ENCODE data around the gene SEMA3B.
"Not testable (repeated sequence)": the region's sequence is repeated elsewhere in the genome, so short reads cannot be mapped to it uniquely, and the experiment has no call there.

SEMA3B gene

DNA sequence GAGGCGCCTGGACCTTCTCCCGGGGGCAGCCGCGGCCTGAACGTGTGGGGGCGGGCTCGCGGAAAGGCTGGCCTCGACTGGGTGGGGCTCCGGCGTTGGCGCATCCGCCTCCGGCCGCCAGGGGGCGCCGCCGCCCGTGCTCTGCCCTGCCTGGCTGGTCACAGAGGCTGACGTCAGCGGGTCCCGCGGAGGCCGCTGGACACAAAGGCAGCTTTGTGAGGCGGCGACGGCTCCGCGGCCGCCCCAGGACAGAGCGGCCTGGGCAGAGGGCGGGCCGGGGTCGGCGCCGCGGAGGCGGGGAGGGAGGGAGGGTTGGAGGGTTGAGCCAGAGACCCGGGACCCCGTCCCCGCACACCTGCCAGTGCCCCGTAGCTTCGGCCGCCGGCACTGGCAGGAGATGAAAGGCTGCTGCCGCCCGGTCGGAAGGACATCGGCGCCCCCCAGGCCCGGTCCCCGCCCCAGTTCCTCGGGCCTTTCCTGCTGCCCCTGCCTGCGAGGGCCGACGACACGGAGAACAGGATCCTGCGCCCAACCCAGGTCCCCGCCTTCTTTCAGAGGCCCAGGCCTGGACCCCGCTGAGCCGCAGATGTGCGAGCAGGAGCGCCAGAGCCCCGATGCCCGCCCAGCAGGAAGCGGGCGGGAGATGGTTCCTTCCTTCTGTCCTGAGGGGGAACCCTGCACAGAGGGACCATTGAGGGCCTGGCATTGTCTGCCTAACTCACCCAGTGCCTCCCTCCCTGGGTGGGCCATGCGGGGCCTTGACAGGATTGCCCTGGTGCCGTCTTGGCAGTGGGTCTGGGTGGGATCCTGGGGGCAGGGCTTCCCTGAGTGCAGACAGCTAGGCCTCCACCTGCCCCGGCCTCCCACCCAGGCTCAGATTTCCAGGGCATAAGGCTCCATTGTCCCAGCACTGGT, 8.7 kb upstream of the SEMA3B start:
- Histone ChIP-seq H3K9ac (ENCODE audit: low read depth, low read length) (peak overlapping the region; percentile 84), H3K4me3 (ENCODE audit: low read length) (peak overlapping the region; percentile 48), H3K9me3 (ENCODE audit: insufficient read depth, low read depth, low read length) (no peaks in the 10 kb centered on the region), H3K27ac (ENCODE audit: low read depth, low read length) (peak overlapping the region; percentile 94), H3K36me3 (ENCODE audit: insufficient read depth, low read length) (peaks cover 28% of the 10 kb centered on the region), H3K27me3 (ENCODE audit: insufficient read depth, low read length) (no peaks in the 10 kb centered on the region), H3K4me1 (ENCODE audit: insufficient read depth, low read length) (peaks cover 26% of the 10 kb centered on the region)
- WGBS: 3% methylated on average over 70 of the region's 70 CpGs

GRCh38 chr3:50260942-50261441, 8.0 kb upstream of the SEMA3B start:
- 79% methylated on average over 5 of the region's 5 CpGs for WGBS
- peak overlapping the region; percentile 84 for H3K9ac ChIP-seq (ENCODE audit: low read depth, low read length)
- no peaks in the 10 kb centered on the region for H3K9me3 ChIP-seq (ENCODE audit: insufficient read depth, low read depth, low read length)
- H3K27me3 ChIP-seq (ENCODE audit: insufficient read depth, low read length): no peaks in the 10 kb centered on the region
- peaks cover 26% of the 10 kb centered on the region for H3K4me1 ChIP-seq (ENCODE audit: insufficient read depth, low read length)
- H3K36me3 ChIP-seq (ENCODE audit: insufficient read depth, low read length): peaks cover 26% of the 10 kb centered on the region
- H3K4me3 ChIP-seq (ENCODE audit: low read length): peak overlapping the region; percentile 48; the same call in 1 of the 2 replicates
- H3K27ac ChIP-seq (ENCODE audit: low read depth, low read length): peak overlapping the region; percentile 94

- no peaks in the 10 kb centered on the region for H3K27me3 ChIP-seq (ENCODE audit: insufficient read depth, low read length)
- peaks cover 27% of the 10 kb centered on the region for H3K4me1 ChIP-seq (ENCODE audit: insufficient read depth, low read length)
- no peak overlapping the region for H3K9ac ChIP-seq (ENCODE audit: low read depth, low read length)
- H3K9me3 ChIP-seq (ENCODE audit: insufficient read depth, low read depth, low read length): no peaks in the 10 kb centered on the region
- no peak overlapping the region for H3K27ac ChIP-seq (ENCODE audit: low read depth, low read length)
- 79% methylated on average over 2 of the region's 2 CpGs for WGBS
- peaks cover 21% of the 10 kb centered on the region for H3K36me3 ChIP-seq (ENCODE audit: insufficient read depth, low read length)
- no peak overlapping the region for H3K4me3 ChIP-seq (ENCODE audit: low read length)
These were observed 7.4 kb upstream of the SEMA3B start for GRCh38 chr3:50261505-50261904.

GRCh38 chr3:50262200-50262599, 6.7 kb upstream of the SEMA3B start:
- not testable (repeated sequence) for H3K27me3 ChIP-seq (ENCODE audit: insufficient read depth, low read length); H3K9me3 ChIP-seq (ENCODE audit: insufficient read depth, low read depth, low read length); H3K9ac ChIP-seq (ENCODE audit: low read depth, low read length); H3K27ac ChIP-seq (ENCODE audit: low read depth, low read length); H3K4me3 ChIP-seq (ENCODE audit: low read length)
- over 99% methylated on average over 4 of the region's 4 CpGs for WGBS
- Histone ChIP-seq H3K4me1 (ENCODE audit: insufficient read depth, low read length) (peaks cover 34% of the 10 kb centered on the region), H3K36me3 (ENCODE audit: insufficient read depth, low read length) (peaks cover 14% of the 10 kb centered on the region)

GRCh38 chr3:50262778-50263177, 6.2 kb upstream of the SEMA3B start:
- Histone ChIP-seq H3K4me3 (ENCODE audit: low read length) (no peak overlapping the region), H3K36me3 (ENCODE audit: insufficient read depth, low read length) (peaks cover 9% of the 10 kb centered on the region), H3K27ac (ENCODE audit: low read depth, low read length) (no peak overlapping the region), H3K27me3 (ENCODE audit: insufficient read depth, low read length) (no peaks in the 10 kb centered on the region), H3K9ac (ENCODE audit: low read depth, low read length) (no peak overlapping the region), H3K4me1 (ENCODE audit: insufficient read depth, low read length) (peaks cover 38% of the 10 kb centered on the region), H3K9me3 (ENCODE audit: insufficient read depth, low read depth, low read length) (no peaks in the 10 kb centered on the region)
- 90% methylated on average over 7 of the region's 7 CpGs for WGBS

- Histone ChIP-seq H3K4me1 (ENCODE audit: insufficient read depth, low read length) (peaks cover 40% of the 10 kb centered on the region), H3K27me3 (ENCODE audit: insufficient read depth, low read length) (no peaks in the 10 kb centered on the region), H3K9me3 (ENCODE audit: insufficient read depth, low read depth, low read length) (no peaks in the 10 kb centered on the region), H3K27ac (ENCODE audit: low read depth, low read length) (peak overlapping the region; percentile 91), H3K36me3 (ENCODE audit: insufficient read depth, low read length) (no peaks in the 10 kb centered on the region), H3K9ac (ENCODE audit: low read depth, low read length) (peak overlapping the region; percentile 71), H3K4me3 (ENCODE audit: low read length) (0 out of 2 replicates have a peak overlapping the region, but pooled peaks have one; percentile 1)
- 72% methylated on average over 6 of the region's 6 CpGs for WGBS
These were observed 5.2 kb upstream of the SEMA3B start for GRCh38 chr3:50263478-50264382.

DNA sequence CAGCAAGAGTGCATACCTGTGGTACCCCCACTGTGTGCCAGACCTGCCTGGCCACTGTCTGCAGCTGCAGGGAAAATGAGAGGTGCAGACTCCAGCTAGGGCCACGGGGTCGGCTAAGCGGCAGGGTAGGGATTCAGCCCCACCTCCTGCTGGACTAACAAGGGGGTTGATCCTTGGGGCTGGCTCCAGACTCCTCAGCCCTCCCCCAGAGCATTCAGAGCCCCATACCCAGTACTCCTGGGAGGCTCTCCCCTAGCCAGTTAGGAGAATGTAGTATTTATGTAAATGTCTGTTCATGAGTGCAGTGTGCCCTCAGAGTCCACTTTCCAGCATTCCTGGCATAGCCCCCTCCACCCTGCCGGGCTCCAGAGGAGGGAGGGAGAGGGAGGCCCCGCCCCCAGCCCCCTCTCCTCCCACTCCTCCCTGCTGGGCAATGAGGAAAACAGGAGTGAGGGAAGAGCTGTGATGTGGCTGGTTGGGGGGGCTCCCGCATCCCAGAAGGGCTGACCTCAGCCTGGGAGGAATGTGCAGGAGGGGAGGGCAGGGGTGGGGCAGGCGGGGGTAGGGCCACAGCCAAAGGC, 4.5 kb upstream of the SEMA3B start:
- peak overlapping the region; percentile 91 for H3K27ac ChIP-seq (ENCODE audit: low read depth, low read length)
- H3K9ac ChIP-seq (ENCODE audit: low read depth, low read length): peak overlapping the region; percentile 71

DNA sequence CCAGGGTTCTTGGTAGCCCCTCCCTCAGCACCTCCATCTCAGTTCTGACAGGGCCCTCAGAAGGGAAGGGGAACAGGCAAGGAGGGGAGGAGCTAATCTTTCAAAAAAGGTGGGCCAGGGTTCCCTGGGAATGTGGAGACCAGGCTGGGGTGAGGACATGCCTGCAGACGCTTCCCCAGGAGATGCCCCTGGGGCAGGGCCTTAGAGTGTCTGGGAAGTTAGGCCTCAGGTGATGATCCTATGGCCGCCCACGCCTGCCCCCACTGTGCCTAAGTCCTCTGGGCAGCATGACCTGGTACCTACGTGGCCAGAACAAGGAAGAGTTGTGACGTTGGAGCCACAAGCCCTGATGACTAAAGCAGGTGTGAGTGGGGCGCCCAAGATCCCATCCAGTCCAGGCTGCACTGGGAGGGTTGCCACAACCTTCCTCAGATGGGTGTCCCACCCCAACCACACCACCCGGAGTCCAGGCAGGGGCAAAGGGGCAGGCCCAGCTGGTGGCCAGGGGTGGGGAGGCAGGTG, 3.9 kb upstream of the SEMA3B start:
- Histone ChIP-seq H3K9ac (ENCODE audit: low read depth, low read length) (no peak overlapping the region), H3K9me3 (ENCODE audit: insufficient read depth, low read depth, low read length) (no peaks in the 10 kb centered on the region), H3K27ac (ENCODE audit: low read depth, low read length) (peak overlapping the region; percentile 89), H3K4me3 (ENCODE audit: low read length) (no peak overlapping the region), H3K36me3 (ENCODE audit: insufficient read depth, low read length) (no peaks in the 10 kb centered on the region), H3K4me1 (ENCODE audit: insufficient read depth, low read length) (peaks cover 49% of the 10 kb centered on the region), H3K27me3 (ENCODE audit: insufficient read depth, low read length) (no peaks in the 10 kb centered on the region; the same call in 1 of the 2 replicates)
- WGBS: 62% methylated on average over 7 of the region's 7 CpGs

More for the DNA sequence above, 4.5 kb upstream of the SEMA3B start:
- Histone ChIP-seq H3K4me1 (ENCODE audit: insufficient read depth, low read length) (peaks cover 44% of the 10 kb centered on the region), H3K9me3 (ENCODE audit: insufficient read depth, low read depth, low read length) (no peaks in the 10 kb centered on the region), H3K4me3 (ENCODE audit: low read length) (0 out of 2 replicates have a peak overlapping the region, but pooled peaks have one; percentile 1), H3K27me3 (ENCODE audit: insufficient read depth, low read length) (no peaks in the 10 kb centered on the region), H3K36me3 (ENCODE audit: insufficient read depth, low read length) (no peaks in the 10 kb centered on the region)
- 1% methylated on average over 5 of the region's 7 CpGs for WGBS

DNA sequence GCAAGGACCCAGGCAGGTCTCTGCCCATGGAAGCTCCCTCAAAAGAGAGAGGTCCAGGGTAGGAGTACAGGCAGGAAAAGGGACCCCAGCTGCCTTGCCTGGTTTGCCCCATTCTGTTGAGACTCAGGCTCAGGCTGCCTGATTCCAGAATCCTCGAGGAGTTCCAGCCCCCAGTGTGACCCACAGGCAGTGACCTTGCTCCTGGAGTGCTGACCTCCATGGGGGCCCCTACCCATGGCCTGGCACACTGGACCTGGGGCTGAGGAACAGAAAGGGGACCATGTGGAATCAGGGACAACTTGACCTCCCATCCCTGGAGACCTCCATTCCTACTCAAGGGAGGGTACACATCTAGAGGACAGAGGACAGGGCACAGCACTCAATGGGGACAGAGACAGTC, 3.4 kb upstream of the SEMA3B start:
- Histone ChIP-seq H3K27me3 (ENCODE audit: insufficient read depth, low read length) (no peaks in the 10 kb centered on the region; the same call in 1 of the 2 replicates), H3K9ac (ENCODE audit: low read depth, low read length) (no peak overlapping the region), H3K4me1 (ENCODE audit: insufficient read depth, low read length) (peaks cover 49% of the 10 kb centered on the region), H3K4me3 (ENCODE audit: low read length) (no peak overlapping the region), H3K36me3 (ENCODE audit: insufficient read depth, low read length) (no peaks in the 10 kb centered on the region), H3K9me3 (ENCODE audit: insufficient read depth, low read depth, low read length) (no peaks in the 10 kb centered on the region), H3K27ac (ENCODE audit: low read depth, low read length) (peak overlapping the region; percentile 89)
- WGBS: 91% methylated on average over 1 of the region's 1 CpG

DNA sequence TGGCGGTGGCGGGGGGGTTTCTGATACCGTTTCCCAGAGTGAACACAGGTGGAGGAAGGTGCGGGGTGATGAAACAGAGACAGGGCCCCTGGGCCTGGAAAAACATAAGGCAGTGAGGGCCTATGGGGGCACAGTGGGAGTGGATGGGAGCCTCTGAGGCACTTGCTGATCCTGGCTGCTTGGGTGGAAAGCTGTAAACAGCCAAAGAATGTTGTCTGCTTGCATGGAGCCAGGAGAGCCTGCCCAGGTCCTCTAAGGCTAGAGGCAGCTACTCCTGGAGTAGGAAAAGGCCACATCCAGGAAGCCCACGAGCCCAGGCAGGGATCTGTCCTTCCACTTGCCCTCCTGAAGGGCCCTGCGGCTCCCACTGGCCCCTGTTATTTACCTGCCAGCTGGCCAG, 2.9 kb upstream of the SEMA3B start:
- no peaks in the 10 kb centered on the region; the same call in 1 of the 2 replicates for H3K27me3 ChIP-seq (ENCODE audit: insufficient read depth, low read length)
- H3K36me3 ChIP-seq (ENCODE audit: insufficient read depth, low read length): no peaks in the 10 kb centered on the region
- H3K9ac ChIP-seq (ENCODE audit: low read depth, low read length): no peak overlapping the region
- 88% methylated on average over 6 of the region's 6 CpGs for WGBS
- peaks cover 44% of the 10 kb centered on the region for H3K4me1 ChIP-seq (ENCODE audit: insufficient read depth, low read length)
- H3K9me3 ChIP-seq (ENCODE audit: insufficient read depth, low read depth, low read length): no peaks in the 10 kb centered on the region
- H3K4me3 ChIP-seq (ENCODE audit: low read length): no peak overlapping the region
- no peak overlapping the region for H3K27ac ChIP-seq (ENCODE audit: low read depth, low read length)
